HG02884 (cell line): Measurements from ENCODE around the gene PRPS1.
"Not testable (repeated sequence)": the region's sequence is repeated elsewhere in the genome, so short reads cannot be mapped to it uniquely, and the experiment has no call there.

ENCODE experiments used
- ATAC-seq: cut with Tn5 transposase; IDR thresholded peaks from one replicate; pipeline ENCODE4 v1.9.1; 2021; ENCODE audit warnings: mild to moderate bottlenecking, moderate library complexity; ENCODE audit not compliant: unreplicated experiment

PRPS1 gene

DNA sequence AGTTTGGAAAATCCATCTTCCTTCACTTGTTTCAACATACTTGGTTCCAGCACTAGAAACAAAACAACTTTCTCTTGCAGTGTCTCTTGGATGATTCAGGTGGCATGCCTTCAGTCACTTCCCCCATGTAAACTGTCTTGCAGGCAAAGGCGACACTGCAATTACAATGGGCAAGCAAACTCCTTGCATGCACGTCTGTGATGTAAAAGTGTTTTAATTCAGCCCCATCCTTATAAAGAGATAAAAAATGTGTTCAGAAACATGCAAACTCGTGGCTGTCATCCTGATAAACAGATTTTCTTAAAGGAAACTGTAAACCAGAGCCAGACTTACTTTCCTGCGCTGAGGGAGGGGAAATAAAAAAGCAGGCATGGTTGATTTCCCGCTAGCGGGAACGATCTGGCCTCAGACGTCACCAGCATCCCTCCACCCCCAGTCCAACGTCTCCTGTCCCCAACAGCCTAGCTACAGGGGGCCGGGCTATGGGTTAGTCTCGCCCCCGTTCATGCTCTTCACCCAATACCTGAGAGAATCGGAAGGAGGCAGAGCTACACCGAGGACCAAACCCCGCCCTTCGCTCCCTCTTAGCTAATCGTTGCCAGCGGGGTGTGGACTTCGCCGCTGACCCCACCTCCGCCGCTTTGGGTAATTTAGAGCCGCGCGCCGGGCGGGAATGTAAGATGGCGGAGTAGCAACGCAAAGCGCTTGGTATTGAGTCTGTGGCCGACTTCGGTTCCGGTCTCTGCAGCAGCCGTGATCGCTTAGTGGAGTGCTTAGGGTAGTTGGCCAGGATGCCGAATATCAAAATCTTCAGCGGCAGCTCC lies at the start of gene PRPS1:
Gene PRPS1 (plus strand): TSS at position 673 of the 824 bp plus-strand sequence. CDS start 119 bp downstream, at position 792.
- ATAC-seq = peak; percentile 100

DNA sequence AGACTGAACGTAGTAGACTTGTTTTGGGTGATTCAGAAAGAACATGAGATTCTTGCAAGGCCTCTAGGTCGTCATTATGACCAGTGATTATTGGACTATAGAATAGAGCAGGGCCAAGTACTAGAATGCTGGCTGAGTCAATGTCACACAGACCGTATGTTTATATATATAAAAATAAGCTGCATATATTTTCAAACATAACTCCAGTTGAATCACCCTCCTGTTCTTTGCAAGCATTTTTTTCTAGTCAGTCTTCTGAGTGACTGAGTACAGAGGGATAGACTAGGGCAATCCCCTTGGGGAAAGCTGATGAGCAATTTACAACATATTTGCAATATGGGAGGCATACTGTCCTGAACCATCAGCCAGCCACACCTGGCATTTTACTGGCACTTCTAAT lies 48.4 kb upstream of the PRPS1 start:
- no peak for ATAC-seq

DNA sequence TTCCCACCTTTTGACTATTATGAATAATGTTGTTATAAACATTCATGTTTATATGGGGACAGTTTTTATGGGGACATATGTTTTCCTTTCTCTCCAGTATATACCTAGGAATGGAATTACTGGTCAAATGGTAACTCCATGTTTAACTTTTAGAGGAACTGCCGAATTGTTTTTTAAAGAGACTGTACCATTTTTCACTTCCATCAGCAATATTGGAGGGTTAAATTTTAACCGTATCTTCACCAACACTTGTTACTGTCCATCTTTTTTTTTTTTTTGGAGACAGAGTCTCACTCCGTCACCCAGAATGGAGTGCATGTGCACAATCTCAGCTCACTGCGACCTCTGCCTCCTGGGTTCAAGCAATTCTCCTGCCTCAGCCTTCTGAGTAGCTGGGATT lies 46.4 kb upstream of the PRPS1 start:
- no peak for ATAC-seq

DNA sequence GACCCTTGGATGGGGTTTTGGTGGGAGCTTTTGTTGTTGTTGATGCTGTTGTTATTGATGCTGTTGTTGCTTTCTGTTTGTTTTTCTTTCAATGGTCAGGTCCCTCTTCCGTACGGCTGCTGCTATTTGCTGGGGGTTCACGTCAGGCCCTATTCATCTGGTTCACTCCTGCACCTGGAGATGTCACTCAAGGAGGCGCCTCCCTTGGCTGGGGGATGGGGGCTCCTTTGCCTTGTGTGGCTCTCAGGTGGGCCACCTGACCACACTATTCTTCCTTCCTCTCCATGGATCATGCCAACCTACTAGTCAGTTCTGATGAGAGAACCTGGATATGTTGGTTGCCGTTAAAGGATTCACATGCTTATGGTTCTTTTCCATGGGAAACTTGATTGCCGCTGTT lies 39.1 kb upstream of the PRPS1 start:
- no peak for ATAC-seq

DNA sequence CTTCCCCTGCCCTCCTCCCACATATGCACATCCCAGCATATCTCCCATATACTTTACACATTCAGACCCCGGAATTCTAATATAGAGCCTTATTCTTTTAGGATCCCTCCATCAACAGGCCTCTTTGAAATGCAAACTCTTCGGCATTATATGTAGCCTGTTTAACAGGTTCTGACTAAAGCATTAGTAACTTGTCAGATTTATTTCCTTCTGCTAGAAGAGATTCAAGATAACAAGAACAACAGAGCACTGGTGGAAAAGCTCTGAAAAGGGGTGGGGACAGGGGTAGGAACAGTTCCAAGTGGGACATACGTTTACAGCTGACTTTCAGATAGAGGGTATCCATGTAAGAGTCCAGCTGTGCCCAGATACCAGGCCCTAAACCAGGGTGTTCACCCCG lies 31.7 kb upstream of the PRPS1 start:
- ATAC-seq = no peak

DNA sequence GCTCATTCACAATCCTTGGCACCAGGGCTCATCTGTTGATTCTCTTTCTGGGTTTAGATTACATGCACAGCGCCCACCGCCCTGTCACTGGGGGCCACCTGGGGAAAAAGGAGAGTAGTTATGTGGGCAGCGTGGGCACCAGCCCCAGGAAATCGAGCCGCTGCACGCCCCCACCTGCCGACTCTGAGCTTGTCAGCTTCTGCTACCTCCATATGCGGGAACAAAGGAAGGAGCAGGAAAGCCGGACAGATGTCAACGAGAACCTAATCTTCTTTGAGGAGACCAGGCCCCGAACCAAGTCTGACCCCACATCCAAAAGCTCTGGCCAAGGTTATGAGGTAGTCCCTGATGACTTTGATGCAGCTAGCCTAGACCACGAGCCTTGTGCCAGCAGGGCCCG lies 31.0 kb upstream of the PRPS1 start:
- ATAC-seq = no peak

DNA sequence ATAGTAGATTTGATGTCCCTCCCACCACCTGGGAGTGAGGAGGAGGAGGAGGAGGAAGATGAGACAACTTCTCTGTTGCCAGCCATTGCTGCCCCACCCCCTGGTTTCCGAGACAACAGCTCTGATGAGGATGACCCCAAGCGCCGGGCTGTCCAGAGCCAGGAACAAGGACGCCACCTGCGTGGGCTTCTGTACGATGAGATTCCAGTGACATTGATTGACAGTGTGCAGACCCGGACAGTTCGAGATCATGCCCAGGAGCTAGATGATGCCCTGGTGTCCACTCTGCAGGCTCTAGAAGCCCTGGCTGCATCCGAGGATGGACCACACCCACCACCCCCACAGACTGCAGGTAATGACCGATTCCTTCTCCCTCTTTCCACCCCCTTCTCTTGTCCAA lies 30.5 kb upstream of the PRPS1 start:
- ATAC-seq = no peak

DNA sequence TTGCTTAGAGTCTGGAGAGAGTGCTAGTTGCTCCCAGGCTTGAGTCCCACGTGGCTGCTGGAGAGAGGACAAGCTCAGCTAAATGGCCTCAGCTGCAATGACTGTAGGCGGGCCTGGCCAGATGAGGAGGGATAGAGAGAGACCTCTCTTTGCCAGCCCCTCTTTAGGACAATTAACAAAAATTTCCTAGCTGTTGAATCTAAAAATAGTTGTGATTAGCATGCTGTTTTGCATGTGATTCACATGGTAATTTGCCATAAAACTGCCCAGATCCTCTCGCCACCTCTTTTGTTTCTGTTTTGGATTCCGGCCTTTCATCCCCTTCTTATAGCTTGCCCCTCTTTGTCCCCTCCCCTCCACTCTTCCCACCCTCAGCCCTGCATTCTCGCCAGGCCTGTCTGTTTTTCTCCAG lies 28.9 kb upstream of the PRPS1 start:
- ATAC-seq = no peak

DNA sequence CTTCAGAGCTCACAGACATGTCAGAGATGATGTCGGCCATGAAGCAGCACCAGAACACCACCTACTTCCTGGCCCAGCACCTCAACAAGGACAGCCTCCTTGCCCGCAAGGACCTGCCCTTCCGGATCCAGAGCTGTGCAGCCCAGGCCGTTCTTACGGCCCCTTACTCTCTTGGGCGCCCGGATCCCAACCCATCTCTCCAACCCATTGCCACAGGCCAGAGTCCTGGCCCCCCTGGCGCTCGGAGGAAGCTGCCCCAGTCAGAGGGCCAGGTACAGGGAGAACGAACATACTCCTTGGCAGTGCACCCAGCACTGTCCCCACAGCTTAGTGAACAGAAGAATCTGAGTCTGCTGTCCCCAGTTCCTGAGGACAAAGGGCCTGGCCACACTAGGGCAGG lies 27.9 kb upstream of the PRPS1 start:
- no peak for ATAC-seq

DNA sequence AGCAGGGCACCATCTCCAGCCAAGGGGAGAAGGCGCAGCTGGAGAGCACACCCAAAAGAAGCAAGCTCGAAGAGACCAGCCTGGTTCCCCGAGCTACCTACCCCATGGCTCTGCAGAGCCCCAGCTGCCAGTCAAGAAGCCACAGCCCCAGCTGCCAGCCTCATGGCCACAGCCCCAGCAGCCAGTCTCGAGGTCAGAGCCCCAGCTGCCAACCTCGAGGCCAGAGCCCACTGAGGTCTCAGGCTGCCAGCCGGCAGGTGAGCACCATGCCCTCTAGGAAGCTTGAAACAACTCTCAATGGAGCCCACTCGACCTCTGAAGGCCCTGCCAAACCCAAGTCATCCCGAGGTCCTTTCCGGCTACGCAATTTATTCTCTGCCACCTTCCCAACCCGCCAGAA lies 27.0 kb upstream of the PRPS1 start:
- ATAC-seq = no peak

DNA sequence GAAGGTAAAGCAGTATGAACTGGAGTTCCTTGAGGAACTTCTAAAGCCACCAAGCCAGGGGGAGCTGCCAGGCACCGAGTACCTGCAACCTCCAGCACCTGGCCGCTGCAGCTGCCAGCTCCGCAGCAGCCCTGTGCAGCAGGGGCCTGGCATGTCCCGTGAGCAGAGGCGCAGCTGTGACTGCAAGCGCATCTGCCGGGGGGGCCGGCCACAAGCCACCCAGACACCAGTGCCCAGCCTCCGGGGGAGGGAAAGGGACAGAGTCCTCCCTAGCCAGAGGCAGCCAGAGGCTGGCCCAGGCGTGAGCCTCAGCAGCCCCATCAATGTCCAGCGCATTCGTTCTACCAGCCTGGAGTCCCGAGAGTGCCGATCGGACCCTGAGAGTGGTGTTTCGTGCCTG lies 26.6 kb upstream of the PRPS1 start:
- no peak for ATAC-seq

DNA sequence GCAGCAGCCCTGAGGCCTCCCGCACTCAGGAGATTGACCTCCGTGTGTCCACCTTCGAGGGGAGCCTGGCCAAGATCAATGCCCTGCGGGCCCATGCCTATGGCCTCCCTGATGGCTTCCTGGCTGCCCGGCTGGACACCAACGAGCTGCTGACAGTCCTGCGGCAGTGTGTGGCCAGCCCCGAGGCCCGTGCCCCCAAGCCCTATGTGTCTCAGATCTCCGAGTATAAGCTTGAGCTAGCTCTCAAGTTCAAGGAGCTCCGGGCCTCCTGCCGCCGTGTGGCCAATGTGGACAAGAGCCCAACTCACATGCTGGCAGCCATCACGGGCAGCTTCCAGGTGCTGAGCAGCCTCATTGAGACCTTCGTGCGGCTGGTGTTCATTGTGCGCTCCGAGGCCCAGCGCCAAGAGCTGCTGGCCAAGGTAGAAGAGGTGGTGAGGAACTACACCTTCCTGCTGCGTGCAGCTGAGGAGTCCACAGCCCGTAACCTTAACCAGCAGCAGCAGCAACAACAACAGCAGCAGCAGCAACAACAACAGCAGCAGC lies 25.5 kb upstream of the PRPS1 start:
- no peak for ATAC-seq

DNA sequence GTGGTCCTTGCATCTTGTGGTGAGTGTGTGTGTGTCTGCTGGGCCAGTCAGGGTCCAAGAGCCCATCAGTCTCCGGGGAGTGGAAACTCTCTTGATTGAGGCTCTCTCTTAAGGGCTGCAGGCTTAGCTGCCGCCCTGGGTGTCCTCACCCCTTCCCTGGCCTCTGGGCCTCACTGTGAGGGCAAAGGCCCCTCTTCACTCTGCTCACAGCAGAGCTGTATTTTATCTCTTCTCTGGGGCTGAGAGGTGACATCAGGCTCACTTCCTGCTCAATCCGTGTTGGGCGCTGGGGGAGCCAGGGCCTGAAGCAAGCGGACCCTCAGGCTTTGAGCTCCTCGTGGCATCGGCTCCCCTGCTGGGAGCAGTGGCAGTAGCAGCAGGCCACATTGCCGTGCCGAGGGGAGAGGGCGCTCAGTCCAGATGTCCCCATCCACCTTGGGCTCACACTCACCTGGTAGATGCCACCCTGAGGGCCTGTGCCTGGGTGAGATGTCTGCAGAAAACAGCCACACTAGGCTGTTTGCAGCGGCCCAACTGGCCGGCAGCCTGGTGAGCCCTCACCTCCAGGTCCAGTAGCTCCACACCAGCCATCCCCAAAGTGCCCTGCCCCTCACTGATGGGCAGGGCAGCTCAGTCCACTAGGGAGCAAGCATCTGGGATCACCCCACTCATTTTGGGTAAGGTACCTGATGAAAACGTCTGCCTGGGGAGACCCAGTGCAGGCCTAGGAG lies 24.7 kb upstream of the PRPS1 start:
- no peak for ATAC-seq

DNA sequence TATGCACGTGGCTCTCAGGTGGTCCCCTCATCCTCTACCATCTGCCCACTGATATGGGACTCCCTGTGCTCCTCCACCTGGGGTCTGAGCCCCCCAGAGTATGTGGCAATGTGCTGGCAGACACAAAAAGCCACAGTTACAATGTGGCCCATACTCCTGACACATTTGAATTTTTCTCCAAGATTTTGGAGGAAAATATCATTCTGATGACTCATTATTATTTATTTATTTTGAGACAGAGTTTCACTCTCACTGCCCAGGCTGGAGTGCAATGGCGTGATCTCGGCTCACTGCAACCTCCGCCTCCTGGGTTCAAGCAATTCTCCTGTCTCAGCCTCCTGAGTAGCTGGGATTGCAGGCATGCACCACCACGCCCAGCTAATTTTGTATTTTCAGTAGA lies 19.2 kb upstream of the PRPS1 start:
- ATAC-seq = not testable (repeated sequence)

DNA sequence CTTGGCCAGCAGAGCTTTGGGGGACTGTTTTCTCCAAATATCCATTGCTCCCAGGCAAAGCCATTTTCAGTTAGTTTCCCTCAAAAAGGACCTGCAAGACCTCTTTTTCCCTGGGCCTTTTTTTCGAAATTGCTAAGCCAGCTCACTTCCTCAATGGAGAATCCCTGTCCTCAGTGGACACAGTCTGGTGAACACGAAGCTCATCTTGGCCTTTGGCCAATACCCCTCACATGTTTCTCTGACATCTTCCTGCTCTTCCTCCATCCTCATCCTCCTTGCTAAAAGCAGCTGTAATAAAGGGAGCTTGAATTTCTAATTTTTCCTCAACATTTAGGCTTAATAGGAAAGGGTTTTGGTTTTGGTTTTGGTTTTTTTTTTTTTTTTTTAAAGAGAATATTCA lies 17.6 kb upstream of the PRPS1 start:
- ATAC-seq = no peak

DNA sequence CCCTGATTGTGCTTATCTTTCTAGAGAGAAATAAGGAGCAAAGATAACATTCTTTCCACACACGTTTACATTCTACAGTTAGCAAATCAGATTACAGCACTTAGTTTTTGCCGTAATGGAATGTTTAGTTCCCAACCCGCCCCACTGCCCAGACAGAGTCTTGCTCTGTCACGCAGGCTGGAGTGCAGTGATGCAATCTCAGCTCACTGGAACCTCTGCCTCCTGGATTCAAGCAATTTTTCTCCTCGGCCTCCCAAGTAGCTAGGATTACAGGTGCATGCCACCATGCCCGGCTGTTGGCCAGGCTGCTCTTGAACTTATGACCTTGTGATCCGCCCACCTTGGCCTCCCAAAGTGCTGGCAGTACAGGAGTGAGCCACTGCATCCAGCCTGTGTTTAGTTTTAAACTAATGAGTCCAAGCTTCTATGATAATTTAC lies 8.4 kb upstream of the PRPS1 start:
- ATAC-seq = no peak

DNA sequence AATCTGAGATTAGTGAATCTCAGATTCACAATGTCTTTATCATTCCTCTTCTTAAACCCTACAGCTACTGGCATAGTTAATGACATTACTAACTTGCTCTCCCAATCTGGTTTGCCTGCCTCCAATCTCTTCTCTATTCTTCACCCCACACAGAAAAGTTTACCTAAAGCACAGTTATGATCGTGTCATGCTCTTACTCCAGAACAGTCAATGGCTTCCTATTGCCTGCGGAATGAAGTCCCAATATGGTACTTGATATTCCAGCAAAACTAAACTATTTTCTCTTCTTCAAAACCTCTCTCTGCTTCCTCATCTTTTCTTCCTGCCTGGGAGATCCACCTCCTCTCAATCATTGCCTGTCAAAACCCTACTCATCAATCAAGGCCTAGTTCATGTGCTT lies 3.4 kb upstream of the PRPS1 start:
- no peak for ATAC-seq

DNA sequence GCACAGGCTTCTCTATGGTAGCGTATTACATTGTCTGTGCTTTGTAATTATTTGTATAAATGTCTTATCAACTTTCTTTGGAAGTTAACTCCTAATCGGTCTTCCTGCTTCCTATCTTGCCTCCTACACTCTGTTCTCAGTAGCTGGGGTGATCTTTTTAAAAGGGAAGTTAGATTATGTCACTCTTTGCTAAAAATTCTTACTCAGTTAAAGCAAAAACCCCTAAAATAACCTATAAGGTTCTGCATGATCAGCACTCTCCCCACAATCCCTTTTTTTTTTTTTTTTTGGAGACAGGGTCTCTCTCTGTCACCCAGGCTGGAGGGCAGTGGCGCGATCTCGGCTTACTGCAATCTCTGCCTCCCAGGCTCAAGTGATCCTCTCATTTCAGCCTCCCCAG lies 2.6 kb upstream of the PRPS1 start:
- no peak for ATAC-seq

DNA sequence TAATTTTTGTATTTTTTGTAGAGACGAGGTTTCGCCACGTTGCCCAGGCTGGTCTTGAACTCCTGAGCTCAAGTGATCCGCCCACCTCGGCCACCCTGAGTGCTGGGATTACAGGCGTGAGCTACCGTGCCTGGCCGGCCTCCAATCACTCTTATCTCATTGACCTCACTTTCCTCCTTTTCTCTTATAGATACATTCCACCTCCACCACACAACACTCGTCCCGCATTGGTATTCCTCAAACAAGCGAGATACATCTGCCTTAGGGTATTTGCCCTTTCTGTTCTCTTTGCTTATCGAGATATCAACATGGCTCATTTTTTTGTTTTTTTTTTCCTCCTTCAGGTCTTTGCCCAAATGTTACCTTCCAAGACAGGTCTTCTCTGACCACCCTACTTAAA lies 1.8 kb upstream of the PRPS1 start:
- no peak for ATAC-seq

DNA sequence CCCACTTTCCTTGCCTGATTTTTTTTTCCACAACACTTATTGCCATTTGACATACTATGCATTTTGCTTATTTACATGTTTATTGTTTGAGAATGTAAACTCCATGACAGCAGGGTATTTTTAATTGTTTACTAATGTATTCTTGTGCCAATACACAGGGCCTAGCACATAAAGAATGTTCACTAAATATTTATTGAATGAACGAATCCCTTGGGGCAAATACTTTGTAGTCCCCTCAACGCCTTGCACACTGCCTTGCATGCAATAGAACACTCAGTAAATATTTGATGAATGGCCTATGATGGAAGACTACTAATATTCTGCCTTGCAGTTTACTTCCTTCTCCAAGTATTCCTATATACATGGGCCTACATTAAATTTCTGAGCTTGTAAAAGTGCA lies 1.4 kb upstream of the PRPS1 start:
- ATAC-seq = no peak

DNA sequence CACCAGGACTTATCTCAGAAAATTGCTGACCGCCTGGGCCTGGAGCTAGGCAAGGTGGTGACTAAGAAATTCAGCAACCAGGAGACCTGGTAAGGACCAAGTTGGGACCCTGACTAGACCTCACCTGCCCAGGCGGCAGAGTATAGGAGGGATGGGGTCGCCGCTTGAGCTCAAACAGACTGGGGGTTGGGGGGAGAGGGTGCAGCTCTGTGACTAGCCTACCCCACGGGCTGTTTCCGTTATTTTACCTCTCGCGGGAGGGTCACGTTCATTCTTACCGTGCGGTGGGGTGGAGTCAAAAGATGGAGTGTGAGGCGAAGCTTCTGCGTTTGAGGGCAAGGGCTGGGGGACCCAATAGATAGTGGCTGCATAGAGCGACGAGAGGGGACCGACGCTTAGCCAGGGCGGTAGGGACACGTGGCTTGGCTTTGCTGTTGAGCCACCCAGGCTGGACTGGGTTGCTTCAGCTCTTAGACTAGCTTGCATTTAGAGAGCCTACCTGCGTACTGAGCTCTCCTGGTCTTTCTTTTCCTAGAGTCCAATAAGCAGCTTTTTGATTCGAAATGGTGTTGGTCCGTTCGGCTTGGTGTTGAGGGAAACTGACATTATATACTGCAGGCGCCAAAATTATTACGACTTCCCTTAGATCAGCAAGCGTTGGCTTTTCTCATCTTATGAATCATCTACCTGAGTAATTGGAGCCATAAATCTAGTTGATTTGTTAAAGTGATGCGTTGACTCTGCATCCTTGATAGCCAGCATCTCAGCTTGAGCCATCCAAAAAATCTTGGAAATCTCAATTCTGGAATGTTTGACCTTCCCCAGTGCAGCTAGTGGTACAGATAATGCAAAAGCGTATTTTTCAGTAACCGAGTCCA lies 591 bp downstream of the PRPS1 start:
- peak; percentile 28 for ATAC-seq
